Measurements from ENCODE around the gene ZSWIM5. TPM values are rescaled to one million over a fixed set of nuclear protein-coding genes. Genes with fewer than 3 reads are reported as not detected.

The ZSWIM5 gene
- total RNA-seq, 1 experiment from 2014 or later: 7.9 TPM

- in situ Hi-C loops (cut with HindIII; ENCODE audit: low pct_unique_long_range_greater_than_20kb, low sequenced_read_pairs): no loop called here
- H3K4me1 ChIP-seq (ENCODE audit: control insufficient read depth, insufficient read depth, low read length): no peaks in the 10 kb centered on the region
Measured at GRCh38 chr1:45238846-45239245, 32.4 kb upstream of the ZSWIM5 start.

GRCh38 chr1:45236136-45236535 is 29.7 kb upstream of the ZSWIM5 start:
- Histone ChIP-seq H3K4me3 (ENCODE audit: low read depth in 2 of 2, low read length in 2 of 2) (no peak overlapping the region), H3K27me3 (ENCODE audit: control insufficient read depth, insufficient read depth, low read length) (no peaks in the 10 kb centered on the region), H3K4me1 (ENCODE audit: control insufficient read depth, insufficient read depth, low read length) (no peaks in the 10 kb centered on the region), H3K27ac (ENCODE audit: low read length) (no peak overlapping the region), H3K36me3 (ENCODE audit: control insufficient read depth, insufficient read depth, low read length) (no peaks in the 10 kb centered on the region), H3K9me3 (ENCODE audit: control insufficient read depth, insufficient read depth, low read depth, low read length) (no peaks in the 10 kb centered on the region)
- ChIA-PET POLR2A (no interaction called here), CTCF (interaction anchor here (0.5 kb wide), 1 partner anchor 58 kb away, joined by 3 read pairs; no protein-coding TSS in a partner anchor)
- in situ Hi-C loops (cut with HindIII; ENCODE audit: low pct_unique_long_range_greater_than_20kb, low sequenced_read_pairs): no loop called here
- ATAC-seq (no peak), DNase-seq (ENCODE audit: low read depth, low spot score) (no peak)
- TF ChIP-seq CTCF (IDR thresholded peaks at IDR 0.05) (no peak), POLR2AphosphoS5 (IDR thresholded peaks at IDR 0.05; ENCODE audit: low read depth, low read length) (no peak), TCF7L2 (IDR thresholded peaks at IDR 0.05; ENCODE audit: low read depth, low read length) (no peak), SIN3A (IDR thresholded peaks at IDR 0.05; ENCODE audit: borderline replicate concordance, insufficient read depth, low read depth, low read length) (no peak)
- TF ChIP-seq, protein P1, sequence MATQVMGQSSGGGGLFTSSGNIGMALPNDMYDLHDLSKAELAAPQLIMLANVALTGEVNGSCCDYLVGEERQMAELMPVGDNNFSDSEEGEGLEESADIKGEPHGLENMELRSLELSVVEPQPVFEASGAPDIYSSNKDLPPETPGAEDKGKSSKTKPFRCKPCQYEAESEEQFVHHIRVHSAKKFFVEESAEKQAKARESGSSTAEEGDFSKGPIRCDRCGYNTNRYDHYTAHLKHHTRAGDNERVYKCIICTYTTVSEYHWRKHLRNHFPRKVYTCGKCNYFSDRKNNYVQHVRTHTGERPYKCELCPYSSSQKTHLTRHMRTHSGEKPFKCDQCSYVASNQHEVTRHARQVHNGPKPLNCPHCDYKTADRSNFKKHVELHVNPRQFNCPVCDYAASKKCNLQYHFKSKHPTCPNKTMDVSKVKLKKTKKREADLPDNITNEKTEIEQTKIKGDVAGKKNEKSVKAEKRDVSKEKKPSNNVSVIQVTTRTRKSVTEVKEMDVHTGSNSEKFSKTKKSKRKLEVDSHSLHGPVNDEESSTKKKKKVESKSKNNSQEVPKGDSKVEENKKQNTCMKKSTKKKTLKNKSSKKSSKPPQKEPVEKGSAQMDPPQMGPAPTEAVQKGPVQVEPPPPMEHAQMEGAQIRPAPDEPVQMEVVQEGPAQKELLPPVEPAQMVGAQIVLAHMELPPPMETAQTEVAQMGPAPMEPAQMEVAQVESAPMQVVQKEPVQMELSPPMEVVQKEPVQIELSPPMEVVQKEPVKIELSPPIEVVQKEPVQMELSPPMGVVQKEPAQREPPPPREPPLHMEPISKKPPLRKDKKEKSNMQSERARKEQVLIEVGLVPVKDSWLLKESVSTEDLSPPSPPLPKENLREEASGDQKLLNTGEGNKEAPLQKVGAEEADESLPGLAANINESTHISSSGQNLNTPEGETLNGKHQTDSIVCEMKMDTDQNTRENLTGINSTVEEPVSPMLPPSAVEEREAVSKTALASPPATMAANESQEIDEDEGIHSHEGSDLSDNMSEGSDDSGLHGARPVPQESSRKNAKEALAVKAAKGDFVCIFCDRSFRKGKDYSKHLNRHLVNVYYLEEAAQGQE (IDR thresholded peaks at IDR 0.05; ENCODE audit: insufficient read depth in 1 of 2, low read depth in 2 of 2, low read length in 1 of 2): no peak
- no TSS peak for BruUV-seq (replicated peaks)
- intact Hi-C loops (cut with micrococcal nuclease; ENCODE audit: unreplicated experiment): no loop called here

More at GRCh38 chr1:45238846-45239245, 32.4 kb upstream of the ZSWIM5 start:
- no peak overlapping the region for H3K27ac ChIP-seq (ENCODE audit: low read length)
- POLR2A ChIA-PET: no interaction called here
- TF ChIP-seq, protein P1 (IDR thresholded peaks at IDR 0.05; ENCODE audit: insufficient read depth in 1 of 2, low read depth in 2 of 2, low read length in 1 of 2): no peak
- TF ChIP-seq SIN3A (IDR thresholded peaks at IDR 0.05; ENCODE audit: borderline replicate concordance, insufficient read depth, low read depth, low read length): no peak
- no peak for TF ChIP-seq CTCF (IDR thresholded peaks at IDR 0.05)
- no peak for TF ChIP-seq TCF7L2 (IDR thresholded peaks at IDR 0.05; ENCODE audit: low read depth, low read length)
- TF ChIP-seq POLR2AphosphoS5 (IDR thresholded peaks at IDR 0.05; ENCODE audit: low read depth, low read length): no peak
- ATAC-seq (no peak), DNase-seq (ENCODE audit: low read depth, low spot score) (no peak)
- no peak overlapping the region for H3K4me3 ChIP-seq (ENCODE audit: low read depth in 2 of 2, low read length in 2 of 2)
- no peaks in the 10 kb centered on the region for H3K27me3 ChIP-seq (ENCODE audit: control insufficient read depth, insufficient read depth, low read length)
- H3K9me3 ChIP-seq (ENCODE audit: control insufficient read depth, insufficient read depth, low read depth, low read length): 0 out of 2 replicates have a peak, but pooled peaks cover 3% of the 10 kb centered on the region
- no peaks in the 10 kb centered on the region for H3K36me3 ChIP-seq (ENCODE audit: control insufficient read depth, insufficient read depth, low read length)
- intact Hi-C loops (cut with micrococcal nuclease; ENCODE audit: unreplicated experiment): no loop called here
- no TSS peak for BruUV-seq (replicated peaks)
- CTCF ChIA-PET: no interaction called here
